ENCODE data around the gene NFATC3. TPM values are rescaled to one million over a fixed set of nuclear protein-coding genes. Genes with fewer than 3 reads are reported as not detected.

NFATC3 gene
- total and polyA plus RNA-seq, 2 of the 8 experiments (the other 6 are each of a cell fraction or from before 2014, with no cell fraction given), result 17.6 to 34.5 TPM

- FAIRE-seq (no peak), DNase-seq (ENCODE audit: low read depth in 1 of 2, low spot score in 2 of 2) (no peak)
- Histone ChIP-seq H3K23me2 (ENCODE audit: low read depth, low read length) (no peaks in the 10 kb centered on the region), H3K36me3 (ENCODE audit: control insufficient read depth in 2 of 4, insufficient read depth in 4 of 4, low read length in 3 of 4) (peaks cover 2 to 6% (median 3%) of the 10 kb centered on the region in 4 experiments; a peak in 4 of 8 replicates), H3K4me2 (ENCODE audit: insufficient read depth in 1 of 2, low read depth in 2 of 2, low read length in 2 of 2) (no peak overlapping the region), H3K56ac (replicated peaks; ENCODE audit: insufficient read length, low read depth, low read length) (no peak overlapping the region), H2BK12ac (ENCODE audit: low read depth, low read length) (no peak overlapping the region), H4K20me1 (replicated peaks in 1 of 2; ENCODE audit: control insufficient read depth in 1 of 2, insufficient read depth in 2 of 2, low read length in 2 of 2) (no peaks in the 10 kb centered on the region), H2BK120ac (replicated peaks; ENCODE audit: low read depth, low read length) (no peak overlapping the region), H3K9ac (replicated peaks in 1 of 4; ENCODE audit: extremely low read depth in 1 of 4, low read depth in 3 of 4, low read length in 3 of 4) (no peak overlapping the region), H3K18ac (ENCODE audit: extremely low read depth, low read length) (no peak overlapping the region), H2BK20ac (ENCODE audit: low read length) (no peak overlapping the region), H3K4me3 (ENCODE audit: extremely low read depth in 1 of 4, insufficient read depth in 2 of 4, low read depth in 3 of 4, low read length in 4 of 4) (no peak overlapping the region), H3K4ac (replicated peaks; ENCODE audit: insufficient read length, low read depth, low read length) (no peak overlapping the region), H4K5ac (ENCODE audit: insufficient read length, low read depth, low read length) (no peak overlapping the region), H2BK15ac (ENCODE audit: low read length) (no peak overlapping the region), H3K4me1 (replicated peaks in 1 of 4; ENCODE audit: control insufficient read depth in 3 of 4, insufficient read depth in 4 of 4, low read length in 3 of 4) (no peaks in the 10 kb centered on the region), H3K27me3 (replicated peaks in 1 of 4; ENCODE audit: control insufficient read depth in 3 of 4, extremely low read depth in 1 of 4, insufficient read depth in 3 of 4, low read length in 3 of 4) (no peaks in the 10 kb centered on the region), H3K27ac (ENCODE audit: low read depth, low read length) (no peak overlapping the region), H3K14ac (ENCODE audit: insufficient read length) (no peak overlapping the region), H2AFZ (ENCODE audit: low read length) (no peak overlapping the region), H3K79me1 (ENCODE audit: low read depth, low read length) (no peaks in the 10 kb centered on the region; the same call in 1 of the 2 replicates), H4K8ac (ENCODE audit: extremely low read depth, insufficient read depth, low read length) (no peak overlapping the region), H4K91ac (replicated peaks; ENCODE audit: insufficient read length, low read length) (no peak overlapping the region), H3K9me3 (ENCODE audit: insufficient read depth in 2 of 2, low read depth in 1 of 2, low read length in 1 of 2) (no peaks in the 10 kb centered on the region), H2AK5ac (ENCODE audit: low read depth, low read length) (no peak overlapping the region), H3K23ac (ENCODE audit: insufficient read length) (no peak overlapping the region), H2BK5ac (ENCODE audit: low read depth, low read length) (no peak overlapping the region), H3K79me2 (ENCODE audit: control insufficient read depth in 1 of 2, insufficient read depth in 2 of 2, low read length in 2 of 2) (no peaks in the 10 kb centered on the region)
- 92% methylated on average over 9 of the region's 9 CpGs; no CpG with 5 or more reads in 1 of the 2 experiments for WGBS, 2 experiments (ENCODE audit: extremely low coverage in 1 of 2, insufficient coverage in 1 of 2, insufficient read length in 1 of 2, insufficient replicate concordance in 2 of 2, low coverage in 1 of 2, low lambda C conversion rate in 2 of 2, missing lambda C conversion rate in 1 of 2)
- no peak for TF ChIP-seq SP2 (IDR thresholded peaks at IDR 0.05; ENCODE audit: low read length)
- no peak for TF ChIP-seq CBX5 (IDR thresholded peaks at IDR 0.05; ENCODE audit: low read depth, low read length)
- TF ChIP-seq KDM1A (IDR thresholded peaks at IDR 0.05; ENCODE audit: borderline replicate concordance, low read length), result no peak
- no peak for TF ChIP-seq ASH2L (IDR thresholded peaks at IDR 0.05; ENCODE audit: low read length)
- TF ChIP-seq JUN (IDR thresholded peaks at IDR 0.05; ENCODE audit: low read depth, low read length), result no peak
- no peak for TF ChIP-seq BACH1 (IDR thresholded peaks at IDR 0.05; ENCODE audit: low read length)
- no peak for TF ChIP-seq HDAC6 (IDR thresholded peaks at IDR 0.05; ENCODE audit: low read depth, low read length)
- ChIA-PET POLR2A (ENCODE audit: partially characterized antibody) (interaction anchor here (1.1 to 3.6 kb wide), 2 partner anchors 12 to 15 kb away, joined by 3 to 17 read pairs; partner anchors contain the start of genes DDX28 and DUS2), CTCF (ENCODE audit: partially characterized antibody) (interaction anchor here (0.6 to 3.0 kb wide), 6 partner anchors 10 to 96 kb away, joined by 3 to 10 read pairs (median 4); no protein-coding TSS in a partner anchor)
Measured at GRCh38 chr16:68037841-68038597, 47.2 kb upstream of the NFATC3 start.

Data from H1 (cell line).